Gastroesophageal sphincter (tissue), 3 donors: ENCODE measurements around the gene SOX6.

ENCODE experiments used
- CTCF ChIP-seq, 4 experiments: fragments of 200-600 bp in 2 of 4; fragments of 450-650 bp in 2 of 4; sonication (generic) in 1 of 4; IDR thresholded peaks; one replicate each; pipeline ENCODE4 v1.5.1; 2017 to 2019; ENCODE audit warnings: antibody characterized with exemption in 4 of 4, mild to moderate bottlenecking in 2 of 4, moderate library complexity in 2 of 4
- POLR2A ChIP-seq, 2 donors: fragments of 450-650 bp; IDR thresholded peaks; one replicate each; pipeline ENCODE4 v1.6.1; 2017; ENCODE audit warnings: antibody characterized with exemption in 2 of 2, mild to moderate bottlenecking in 2 of 2, moderate library complexity in 1 of 2

GRCh38 chr11:16111690-16112089 is 244.7 kb downstream of the SOX6 start:
- TF ChIP-seq CTCF (IDR thresholded peaks at IDR 0.05), result no peak
- TF ChIP-seq POLR2A (IDR thresholded peaks at IDR 0.05), result no peak
